Measurements from ENCODE around the gene RABGAP1L. TPM values are rescaled to one million over a fixed set of nuclear protein-coding genes. Genes with fewer than 3 reads are reported as not detected.
A peak's percentile ranks its signal among the peaks of the same experiment; 100 is the strongest.

RABGAP1L gene
- total RNA-seq, 2 experiments from 2014 or later = 98.1 to 158 TPM

GRCh38 chr1:174989536-174990220 lies 830.4 kb downstream of the RABGAP1L start:
- BruUV-seq (replicated peaks) = no TSS peak
- Histone ChIP-seq H3K36me3 (ENCODE audit: insufficient read depth, low read length) (peaks cover 92% of the 10 kb centered on the region), H2AFZ (ENCODE audit: low read length) (no peak overlapping the region), H3K79me2 (ENCODE audit: insufficient read depth, low read depth, low read length) (no peaks in the 10 kb centered on the region), H3K4me3 (ENCODE audit: low read depth, low read length, poor library complexity, severe bottlenecking) (peak overlapping the region; percentile 53), H3K9me2 (ENCODE audit: insufficient read depth, low read length) (no peaks in the 10 kb centered on the region), H3K4me1 (ENCODE audit: insufficient read depth, low read length, poor library complexity, severe bottlenecking) (peaks cover 28% of the 10 kb centered on the region), H4K20me1 (ENCODE audit: insufficient read depth, low read length) (no peaks in the 10 kb centered on the region), H3K9me3 (ENCODE audit: low read length) (no peaks in the 10 kb centered on the region), H3K4me2 (ENCODE audit: low read length) (peak overlapping the region; percentile 74), H3K27ac (ENCODE audit: low read depth, low read length, poor library complexity, severe bottlenecking) (peak overlapping the region; percentile 44)
- intact Hi-C loops (cut with micrococcal nuclease; ENCODE audit: unreplicated experiment) = no loop called here
- no peak for DNase-seq (ENCODE audit: low spot score)
- ChIA-PET CTCF (ENCODE audit: unreplicated experiment) (interaction anchor here (0.5 kb wide), 1 partner anchor 895 kb away, joined by 3 read pairs; no protein-coding TSS in a partner anchor), POLR2A (interaction anchor here (0.6 to 1.6 kb wide), 7 partner anchors 9 to 250 kb away, joined by 3 to 5 read pairs (median 3); no protein-coding TSS in a partner anchor)
- no peak for TF ChIP-seq EZH2phosphoT487 (IDR thresholded peaks at IDR 0.05; ENCODE audit: borderline replicate concordance, low read depth, low read length)
- TF ChIP-seq, protein P1, sequence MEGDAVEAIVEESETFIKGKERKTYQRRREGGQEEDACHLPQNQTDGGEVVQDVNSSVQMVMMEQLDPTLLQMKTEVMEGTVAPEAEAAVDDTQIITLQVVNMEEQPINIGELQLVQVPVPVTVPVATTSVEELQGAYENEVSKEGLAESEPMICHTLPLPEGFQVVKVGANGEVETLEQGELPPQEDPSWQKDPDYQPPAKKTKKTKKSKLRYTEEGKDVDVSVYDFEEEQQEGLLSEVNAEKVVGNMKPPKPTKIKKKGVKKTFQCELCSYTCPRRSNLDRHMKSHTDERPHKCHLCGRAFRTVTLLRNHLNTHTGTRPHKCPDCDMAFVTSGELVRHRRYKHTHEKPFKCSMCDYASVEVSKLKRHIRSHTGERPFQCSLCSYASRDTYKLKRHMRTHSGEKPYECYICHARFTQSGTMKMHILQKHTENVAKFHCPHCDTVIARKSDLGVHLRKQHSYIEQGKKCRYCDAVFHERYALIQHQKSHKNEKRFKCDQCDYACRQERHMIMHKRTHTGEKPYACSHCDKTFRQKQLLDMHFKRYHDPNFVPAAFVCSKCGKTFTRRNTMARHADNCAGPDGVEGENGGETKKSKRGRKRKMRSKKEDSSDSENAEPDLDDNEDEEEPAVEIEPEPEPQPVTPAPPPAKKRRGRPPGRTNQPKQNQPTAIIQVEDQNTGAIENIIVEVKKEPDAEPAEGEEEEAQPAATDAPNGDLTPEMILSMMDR (conservative IDR thresholded peaks at IDR 0.05; ENCODE audit: low read length) = no peak

DNA sequence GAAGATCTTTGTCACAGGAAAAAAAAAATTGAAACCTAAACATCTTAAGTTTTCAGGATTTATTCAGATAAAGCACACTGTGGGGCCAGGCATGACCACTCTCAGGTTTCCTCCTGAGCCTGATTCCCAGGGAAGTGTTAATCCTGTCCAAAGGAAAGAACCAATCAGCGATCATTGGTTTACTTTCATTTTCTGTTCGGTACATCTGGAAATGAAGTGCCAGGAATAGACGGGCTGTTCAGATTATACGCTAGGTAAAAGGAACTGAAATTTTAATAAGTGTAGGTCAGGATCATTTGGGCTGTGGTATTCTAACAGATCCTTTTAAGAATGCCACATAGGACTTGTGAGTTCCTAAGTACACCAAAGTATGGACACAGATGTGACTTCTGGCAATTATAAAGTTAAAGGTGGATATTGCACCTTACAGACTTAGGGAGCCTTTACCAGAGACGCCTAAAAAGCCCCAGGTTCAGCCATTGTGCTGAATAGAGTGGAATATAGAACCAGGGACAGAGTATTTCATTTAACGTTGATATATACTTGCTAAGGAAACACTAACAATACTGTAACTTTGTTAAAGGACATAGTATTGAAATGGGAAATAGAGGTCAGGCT lies 831.2 kb downstream of the RABGAP1L start:
- no peaks in the 10 kb centered on the region for H4K20me1 ChIP-seq (ENCODE audit: insufficient read depth, low read length)
- CTCF ChIA-PET (ENCODE audit: unreplicated experiment) = no interaction called here
- peak; percentile 56 for DNase-seq (ENCODE audit: low spot score)
- H3K4me1 ChIP-seq (ENCODE audit: insufficient read depth, low read length, poor library complexity, severe bottlenecking) = peaks cover 21% of the 10 kb centered on the region
- no peaks in the 10 kb centered on the region for H3K79me2 ChIP-seq (ENCODE audit: insufficient read depth, low read depth, low read length)
- BruUV-seq (replicated peaks) = no TSS peak
- H3K36me3 ChIP-seq (ENCODE audit: insufficient read depth, low read length) = peaks cover 92% of the 10 kb centered on the region
- no peaks in the 10 kb centered on the region for H3K9me2 ChIP-seq (ENCODE audit: insufficient read depth, low read length)
- 0 out of 2 replicates have a peak, but pooled peaks cover under 1% of the 10 kb centered on the region for H3K9me3 ChIP-seq (ENCODE audit: low read length)
- intact Hi-C loops (cut with micrococcal nuclease; ENCODE audit: unreplicated experiment) = no loop called here
- H3K27ac ChIP-seq (ENCODE audit: low read depth, low read length, poor library complexity, severe bottlenecking) = peak overlapping the region; percentile 44
- POLR2A ChIA-PET = interaction anchor here (0.7 to 1.1 kb wide), 4 partner anchors 26 to 250 kb away, joined by 3 to 5 read pairs (median 4); no protein-coding TSS in a partner anchor
- TF ChIP-seq, protein P1 (conservative IDR thresholded peaks at IDR 0.05; ENCODE audit: low read length) = no peak
- no peak for TF ChIP-seq EZH2phosphoT487 (IDR thresholded peaks at IDR 0.05; ENCODE audit: borderline replicate concordance, low read depth, low read length)
- H3K4me2 ChIP-seq (ENCODE audit: low read length) = peak overlapping the region; percentile 74
- no peak overlapping the region; the same call in 1 of the 2 replicates for H2AFZ ChIP-seq (ENCODE audit: low read length)
- H3K4me3 ChIP-seq (ENCODE audit: low read depth, low read length, poor library complexity, severe bottlenecking) = peak overlapping the region; percentile 53

All from OCI-LY7 (cell line).